Measurements from ENCODE around the gene NTNG2. TPM values are rescaled to one million over a fixed set of nuclear protein-coding genes. Genes with fewer than 3 reads are reported as not detected.

The NTNG2 gene
- total and polyA plus RNA-seq, 8 donors: under 0.01 to 8.1 (median 0.31) TPM; not detected in 1

- peak in 2 of 3 donors; percentile 29 to 67 for TF ChIP-seq POLR2AphosphoS5 (IDR thresholded peaks at IDR 0.05)
- TF ChIP-seq EP300 (IDR thresholded peaks at IDR 0.05): no peak
- H3K36me3 ChIP-seq: no peaks in the 10 kb centered on the region
- H3K4me3 ChIP-seq: peak overlapping the region; percentile 62 to 71 (median 68)
- 0 to 3% (median 1%) methylated on average over 10 to 63 of the region's 63 CpGs for WGBS, 5 donors
- DNase-seq: peak; percentile 97 to 99
- peak overlapping the region; percentile 13 to 80 (median 59) for H3K27ac ChIP-seq
- intact Hi-C loops (cut with DNase I; ENCODE audit: low total_unique reads): no loop called here
- H3K9me3 ChIP-seq: no peaks in the 10 kb centered on the region
- H3K4me1 ChIP-seq: peaks cover 15 to 54% (median 46%) of the 10 kb centered on the region in 4 donors
- H3K27me3 ChIP-seq: peaks cover 0 to 20% (median 3%) of the 10 kb centered on the region in 3 donors
Observed at GRCh38 chr9:132240841-132241482, 79.1 kb downstream of the NTNG2 start.

GRCh38 chr9:132241483-132241839 lies 79.6 kb downstream of the NTNG2 start:
- intact Hi-C loops (cut with DNase I; ENCODE audit: low total_unique reads): no loop called here
- Histone ChIP-seq H3K4me3 (peak overlapping the region; percentile 62 to 71 (median 68)), H3K27ac (peak overlapping the region in 4 of 5 donors; percentile 27 to 80 (median 66)), H3K36me3 (no peaks in the 10 kb centered on the region), H3K9me3 (no peaks in the 10 kb centered on the region), H3K4me1 (peaks cover 15 to 50% (median 41%) of the 10 kb centered on the region in 4 donors), H3K27me3 (peaks cover 0 to 20% (median 5%) of the 10 kb centered on the region in 3 donors)
- DNase-seq: no peak
- TF ChIP-seq POLR2A (IDR thresholded peaks at IDR 0.05) (no peak), POLR2AphosphoS5 (IDR thresholded peaks at IDR 0.05) (peak in 2 of 3 donors; percentile 5 to 6), EP300 (IDR thresholded peaks at IDR 0.05) (no peak), CTCF (IDR thresholded peaks at IDR 0.05) (no peak)
- WGBS, 5 donors: 0 to 1% (median 0%) methylated on average over 6 to 33 of the region's 33 CpGs

GRCh38 chr9:132241840-132242620 lies 80.2 kb downstream of the NTNG2 start:
- Histone ChIP-seq H3K4me1 (peaks cover 15 to 46% (median 39%) of the 10 kb centered on the region in 4 donors), H3K4me3 (peak overlapping the region; percentile 62 to 71 (median 68)), H3K36me3 (no peaks in the 10 kb centered on the region), H3K27me3 (peaks cover 0 to 23% (median 5%) of the 10 kb centered on the region in 3 donors), H3K27ac (peak overlapping the region in 4 of 5 donors; percentile 27 to 80 (median 66)), H3K9me3 (no peaks in the 10 kb centered on the region)
- WGBS, 5 donors: 0 to 3% (median 1%) methylated on average over 25 to 79 of the region's 81 CpGs
- no peak for TF ChIP-seq EP300 (IDR thresholded peaks at IDR 0.05)
- no peak for TF ChIP-seq POLR2AphosphoS5 (IDR thresholded peaks at IDR 0.05)
- TF ChIP-seq POLR2A (IDR thresholded peaks at IDR 0.05): no peak
- no peak for TF ChIP-seq CTCF (IDR thresholded peaks at IDR 0.05)
- intact Hi-C loops (cut with DNase I; ENCODE audit: low total_unique reads): no loop called here
- peak; percentile 51 to 81 for DNase-seq

- H3K27ac ChIP-seq: peak overlapping the region in 3 of 5 donors; percentile 54 to 80 (median 72)
- H3K4me1 ChIP-seq: peaks cover 15 to 46% (median 39%) of the 10 kb centered on the region in 4 donors
- intact Hi-C loops (cut with DNase I; ENCODE audit: low total_unique reads): no loop called here
- H3K27me3 ChIP-seq: peaks cover 0 to 29% (median 5%) of the 10 kb centered on the region in 3 donors
- peak overlapping the region; percentile 62 to 71 (median 68) for H3K4me3 ChIP-seq
- TF ChIP-seq EP300 (IDR thresholded peaks at IDR 0.05) (no peak), POLR2AphosphoS5 (IDR thresholded peaks at IDR 0.05) (no peak), CTCF (IDR thresholded peaks at IDR 0.05) (no peak), POLR2A (IDR thresholded peaks at IDR 0.05) (no peak)
- DNase-seq: no peak
- no peaks in the 10 kb centered on the region for H3K36me3 ChIP-seq
- WGBS, 5 donors: 11 to 29% (median 19%) methylated on average over 14 to 18 of the region's 18 CpGs
- no peaks in the 10 kb centered on the region for H3K9me3 ChIP-seq
Observed at GRCh38 chr9:132242621-132243155, 80.8 kb downstream of the NTNG2 start.

All from stomach (tissue), 9 donors.